Neural crest cell (in vitro differentiated cells): ENCODE measurements around the gene OR52B6. TPM values are rescaled to one million over a fixed set of nuclear protein-coding genes. Genes with fewer than 3 reads are reported as not detected.

Source experiments
- DNase-seq: peaks from one replicate; pipeline ENCODE4 v3.0.0; 2021; ENCODE audit warnings: low read depth, mixed read lengths, low spot score
- H3K27ac Mint-ChIP-seq: one replicate; pipeline ENCODE4 v1.8.0; 2021; ENCODE audit warnings: mild to moderate bottlenecking, mixed read lengths; ENCODE audit not compliant: unreplicated experiment
- H3K27me3 Mint-ChIP-seq: 2 replicates; pipeline ENCODE4 v1.8.0; 2021; ENCODE audit warnings: low read depth, mild to moderate bottlenecking, mixed read lengths
- H3K36me3 Mint-ChIP-seq: 2 replicates; pipeline ENCODE4 v1.8.0; 2021; ENCODE audit warnings: low read depth, mild to moderate bottlenecking, mixed read lengths
- H3K4me1 Mint-ChIP-seq: 2 replicates; pipeline ENCODE4 v1.8.0; 2021; ENCODE audit warnings: mixed read lengths
- H3K4me3 Mint-ChIP-seq: one replicate; pipeline ENCODE4 v1.8.0; 2021; ENCODE audit warnings: mild to moderate bottlenecking, mixed read lengths
- H3K9me3 Mint-ChIP-seq: 2 replicates; pipeline ENCODE4 v1.8.0; 2021; ENCODE audit warnings: mixed read lengths
- total RNA-seq: library from RNA; stranded (reverse); gene quantifications from 2 replicates; pipeline ENCODE4 v1.2.1, GENCODE V29; 2021
- TF ChIP-seq, protein P1 (sequence below): fragments of 200-600 bp; sonication (generic); conservative IDR thresholded peaks from 2 replicates; pipeline ENCODE4 v1.5.0; 2021; ENCODE audit warnings: antibody characterized with exemption, mild to moderate bottlenecking

OR52B6 gene
- total RNA-seq, 1 donor from 2014 or later, result not detected

DNA sequence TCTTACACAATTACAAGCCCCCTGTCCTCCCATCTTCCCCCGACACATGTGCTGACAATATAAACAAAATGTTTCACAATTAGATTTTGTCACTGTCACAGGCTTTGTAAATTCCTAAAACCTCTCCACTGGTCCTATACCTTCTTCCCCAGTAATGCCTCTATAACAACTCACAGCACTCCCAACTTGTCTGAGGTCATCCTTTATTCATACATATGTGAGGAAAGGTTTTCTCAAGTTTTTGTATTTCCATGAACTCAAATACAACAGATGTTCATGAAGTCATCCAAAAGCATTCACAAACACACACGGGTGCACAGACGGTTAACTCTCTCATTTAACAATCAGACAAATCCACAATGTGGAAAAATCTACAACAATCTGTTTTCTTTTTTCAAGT lies 34.2 kb upstream of the OR52B6 start:
- Mint-ChIP-seq H3K27me3 (no peaks in the 10 kb centered on the region), H3K4me3 (no peak overlapping the region), H3K36me3 (no peaks in the 10 kb centered on the region), H3K27ac (no peak overlapping the region), H3K4me1 (no peaks in the 10 kb centered on the region), H3K9me3 (no peaks in the 10 kb centered on the region)
- TF ChIP-seq, protein P1, sequence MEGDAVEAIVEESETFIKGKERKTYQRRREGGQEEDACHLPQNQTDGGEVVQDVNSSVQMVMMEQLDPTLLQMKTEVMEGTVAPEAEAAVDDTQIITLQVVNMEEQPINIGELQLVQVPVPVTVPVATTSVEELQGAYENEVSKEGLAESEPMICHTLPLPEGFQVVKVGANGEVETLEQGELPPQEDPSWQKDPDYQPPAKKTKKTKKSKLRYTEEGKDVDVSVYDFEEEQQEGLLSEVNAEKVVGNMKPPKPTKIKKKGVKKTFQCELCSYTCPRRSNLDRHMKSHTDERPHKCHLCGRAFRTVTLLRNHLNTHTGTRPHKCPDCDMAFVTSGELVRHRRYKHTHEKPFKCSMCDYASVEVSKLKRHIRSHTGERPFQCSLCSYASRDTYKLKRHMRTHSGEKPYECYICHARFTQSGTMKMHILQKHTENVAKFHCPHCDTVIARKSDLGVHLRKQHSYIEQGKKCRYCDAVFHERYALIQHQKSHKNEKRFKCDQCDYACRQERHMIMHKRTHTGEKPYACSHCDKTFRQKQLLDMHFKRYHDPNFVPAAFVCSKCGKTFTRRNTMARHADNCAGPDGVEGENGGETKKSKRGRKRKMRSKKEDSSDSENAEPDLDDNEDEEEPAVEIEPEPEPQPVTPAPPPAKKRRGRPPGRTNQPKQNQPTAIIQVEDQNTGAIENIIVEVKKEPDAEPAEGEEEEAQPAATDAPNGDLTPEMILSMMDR, result no peak
- DNase-seq, result no peak

DNA sequence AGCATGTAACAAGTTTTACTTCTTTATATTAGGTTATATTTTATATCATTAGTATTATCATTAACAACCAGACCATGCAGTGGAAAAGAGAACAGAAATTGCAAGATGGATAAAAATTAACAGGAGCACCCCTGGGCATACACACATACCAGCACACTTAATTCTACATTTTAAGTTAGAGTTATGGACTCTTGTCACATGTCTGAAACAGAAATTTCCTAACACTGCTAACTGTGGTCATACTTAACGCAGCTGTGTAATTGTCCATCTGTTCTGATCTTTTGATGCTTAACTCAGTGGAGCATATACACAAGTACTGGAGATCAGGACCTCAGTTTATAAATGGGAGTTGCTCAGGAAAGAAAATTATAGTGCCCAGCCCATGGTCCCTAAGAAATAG lies 32.7 kb upstream of the OR52B6 start:
- Mint-ChIP-seq H3K27ac (no peak overlapping the region), H3K9me3 (no peaks in the 10 kb centered on the region), H3K4me3 (no peak overlapping the region), H3K36me3 (no peaks in the 10 kb centered on the region), H3K4me1 (no peaks in the 10 kb centered on the region), H3K27me3 (no peaks in the 10 kb centered on the region)
- TF ChIP-seq, protein P1, result no peak
- no peak for DNase-seq

DNA sequence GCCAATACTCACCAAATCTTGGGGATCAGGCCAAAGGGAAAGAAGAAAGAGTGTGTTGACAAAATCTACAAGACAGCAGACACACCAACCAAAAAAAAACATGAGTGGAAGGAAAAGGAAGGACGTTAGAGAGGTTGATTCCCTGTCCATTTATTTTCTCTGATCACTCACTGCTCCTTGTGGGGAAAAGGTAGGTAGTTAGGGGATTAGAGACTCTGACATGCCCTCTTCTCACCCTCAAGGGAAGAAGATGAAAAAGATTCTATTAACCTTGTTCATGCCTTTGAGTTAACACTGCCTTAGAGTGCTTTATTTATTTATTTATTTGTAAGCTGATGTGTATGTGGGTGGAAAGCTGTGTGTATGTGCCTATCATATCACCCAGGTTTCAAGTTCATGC lies 32.2 kb upstream of the OR52B6 start, which contains the start of gene OR52H1:
OR52H1 (minus strand) TSS at position 101 of the 400 bp plus-strand sequence. CDS start 3,035 bp downstream, outside the sequence.
- DNase-seq, result no peak
- no peaks in the 10 kb centered on the region for H3K4me1 Mint-ChIP-seq
- no peak within 1 kb of the TSS for H3K4me3 Mint-ChIP-seq
- no peaks in the 10 kb centered on the region for H3K36me3 Mint-ChIP-seq
- H3K9me3 Mint-ChIP-seq, result no peaks in the 10 kb centered on the region
- no peak within 1 kb of the TSS for H3K27ac Mint-ChIP-seq
- H3K27me3 Mint-ChIP-seq, result no peaks in the 10 kb centered on the region
- TF ChIP-seq, protein P1, result no peak

DNA sequence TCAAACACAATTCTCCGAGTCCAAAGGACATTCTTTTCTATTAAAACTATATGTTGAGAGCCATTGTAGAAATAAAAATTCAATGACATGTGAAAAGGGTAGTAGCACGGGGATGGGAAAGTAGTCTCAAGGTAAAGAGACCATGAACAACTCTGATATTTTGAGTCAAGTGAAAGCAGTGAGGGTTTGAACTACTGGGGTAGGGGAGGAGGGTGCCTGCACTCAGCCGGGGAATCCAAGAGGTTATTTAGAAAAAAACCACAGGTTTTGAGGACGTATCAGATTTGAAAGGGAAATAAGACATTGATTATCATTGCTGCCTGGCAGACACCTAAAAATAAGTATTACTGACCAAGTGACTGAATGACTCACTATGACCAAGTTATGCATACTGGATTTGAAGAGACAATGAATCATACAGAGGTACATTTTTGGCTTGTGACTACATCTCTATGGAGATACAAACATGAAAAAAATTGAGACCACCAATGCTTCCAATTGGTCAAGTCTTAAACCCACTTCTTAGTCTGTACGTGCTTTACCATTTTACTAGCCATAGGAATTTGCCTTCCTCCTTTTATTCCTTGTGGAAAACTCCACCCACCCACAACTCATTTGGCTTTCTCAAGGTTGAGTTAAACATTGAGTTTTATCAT lies 30.1 kb upstream of the OR52B6 start:
- H3K36me3 Mint-ChIP-seq, result no peaks in the 10 kb centered on the region
- H3K4me3 Mint-ChIP-seq, result no peak overlapping the region
- DNase-seq, result no peak
- no peak overlapping the region for H3K27ac Mint-ChIP-seq
- H3K4me1 Mint-ChIP-seq, result no peaks in the 10 kb centered on the region
- H3K9me3 Mint-ChIP-seq, result no peaks in the 10 kb centered on the region
- H3K27me3 Mint-ChIP-seq, result peaks cover 10% of the 10 kb centered on the region
- TF ChIP-seq, protein P1, result no peak

GRCh38 chr11:5553343-5553742 lies 27.3 kb upstream of the OR52B6 start:
- no peak overlapping the region for H3K27ac Mint-ChIP-seq
- no peaks in the 10 kb centered on the region for H3K36me3 Mint-ChIP-seq
- H3K4me3 Mint-ChIP-seq, result no peak overlapping the region
- H3K4me1 Mint-ChIP-seq, result no peaks in the 10 kb centered on the region
- TF ChIP-seq, protein P1, result peak; percentile 40
- H3K27me3 Mint-ChIP-seq, result peaks cover 23% of the 10 kb centered on the region
- H3K9me3 Mint-ChIP-seq, result no peaks in the 10 kb centered on the region
- DNase-seq, result no peak
